ENCODE results near the gene ETFB. TPM values are rescaled to one million over a fixed set of nuclear protein-coding genes. Genes with fewer than 3 reads are reported as not detected.

ETFB gene
- total and polyA plus RNA-seq, 10 of the 15 experiments (the other 5 are each of a cell fraction or from before 2014, with no cell fraction given), result 15.1 to 166 (median 87.8) TPM

DNA sequence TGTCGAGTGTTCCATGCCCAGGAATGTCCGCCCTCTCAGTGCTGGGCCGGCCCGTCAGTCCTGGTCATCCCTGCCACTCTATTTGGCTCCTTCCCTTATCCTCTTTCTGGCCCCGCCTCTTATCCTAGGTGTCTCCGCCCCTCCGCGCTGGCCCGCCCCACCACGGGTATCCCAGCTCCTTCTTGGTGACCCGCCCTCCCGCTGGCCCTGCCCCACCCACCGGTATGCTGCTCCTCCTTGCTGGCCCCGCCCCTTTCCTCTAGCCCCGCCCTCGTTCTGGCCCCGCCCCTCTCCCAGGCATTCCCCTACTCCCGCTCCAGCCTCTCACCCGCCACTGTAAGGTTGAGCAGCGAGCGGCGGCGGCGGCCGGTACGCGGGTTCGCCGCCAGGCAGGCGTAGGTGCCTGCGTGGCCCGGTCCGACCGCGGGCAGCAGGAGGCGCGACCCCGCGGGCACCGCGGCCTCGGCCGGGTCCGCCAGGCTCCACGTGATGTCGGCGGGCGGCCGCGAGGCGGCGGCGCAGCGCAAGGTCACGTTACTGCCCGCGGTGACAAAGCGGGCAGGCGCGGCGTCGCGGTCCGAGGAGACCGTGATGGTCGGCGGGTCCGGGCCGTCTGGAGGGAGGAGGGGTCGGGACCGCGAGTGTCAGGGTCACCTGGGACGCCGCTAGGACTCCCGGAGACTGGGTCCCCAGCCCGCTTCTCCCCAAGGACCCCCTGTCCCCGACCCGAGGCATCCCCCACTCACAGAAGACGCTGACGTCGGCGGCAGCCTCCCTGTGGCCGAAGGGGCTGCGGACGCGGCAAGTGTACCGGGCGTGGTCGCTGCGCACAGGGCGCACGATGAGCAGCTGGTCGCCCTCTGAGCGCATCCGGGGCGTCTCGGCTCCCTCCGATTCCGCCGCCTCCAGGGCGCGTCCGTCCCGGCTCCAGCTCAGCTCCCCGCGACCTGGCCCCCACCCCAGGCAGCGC lies 26.2 kb downstream of the ETFB start (continued):
- TF ChIP-seq EP300 (IDR thresholded peaks at IDR 0.05; ENCODE audit: borderline replicate concordance in 1 of 2, control insufficient read depth in 1 of 2, low read depth in 2 of 2, low read length in 2 of 2) (no peak), HDGF (IDR thresholded peaks at IDR 0.05) (peak; percentile 63; the same call in 1 of the 2 replicates), IRF4 (IDR thresholded peaks at IDR 0.05; ENCODE audit: low read depth, low read length) (no peak), MYB (IDR thresholded peaks at IDR 0.05; ENCODE audit: borderline replicate concordance, low read depth, low read length) (no peak), ZNF274 (IDR thresholded peaks at IDR 0.05; ENCODE audit: insufficient read depth, insufficient read length) (no peak), TCF12 (IDR thresholded peaks at IDR 0.05; ENCODE audit: low read depth, low read length) (no peak), NR2C1 (IDR thresholded peaks at IDR 0.05) (peak; percentile 44; the same call in 1 of the 2 replicates), TARDBP (IDR thresholded peaks at IDR 0.05; ENCODE audit: borderline replicate concordance) (no peak), CBFB (IDR thresholded peaks at IDR 0.05; ENCODE audit: low read depth) (no peak), ZSCAN29 (IDR thresholded peaks at IDR 0.05) (peak; percentile 58; the same call in 1 of the 2 replicates), KLF5 (IDR thresholded peaks at IDR 0.05; ENCODE audit: partially characterized antibody) (peak; percentile 41), PAX5 (IDR thresholded peaks at IDR 0.05; ENCODE audit: borderline replicate concordance, low read depth, low read length) (0 out of 2 replicates have a peak, but pooled peaks have one; percentile 26), ZZZ3 (IDR thresholded peaks at IDR 0.05; ENCODE audit: control insufficient read depth, insufficient read length, low read depth) (no peak), MYC (IDR thresholded peaks at IDR 0.05; ENCODE audit: insufficient read depth, insufficient read length, insufficient replicate concordance, low read length, severe bottlenecking) (no peak), ZNF622 (IDR thresholded peaks at IDR 0.05) (no peak), POLR2AphosphoS2 (IDR thresholded peaks at IDR 0.05; ENCODE audit: low read depth, low read length) (no peak), NR2C2 (IDR thresholded peaks at IDR 0.05; ENCODE audit: borderline replicate concordance, control insufficient read depth, insufficient read length, low read depth) (no peak), ZNF207 (IDR thresholded peaks at IDR 0.05; ENCODE audit: borderline replicate concordance) (no peak), ESRRA (IDR thresholded peaks at IDR 0.05; ENCODE audit: low read length) (no peak), SUZ12 (IDR thresholded peaks at IDR 0.05; ENCODE audit: unreplicated experiment) (no peak), ZNF24 (IDR thresholded peaks at IDR 0.05) (0 out of 2 replicates have a peak, but pooled peaks have one; percentile 20)
- TF ChIP-seq, protein P1, sequence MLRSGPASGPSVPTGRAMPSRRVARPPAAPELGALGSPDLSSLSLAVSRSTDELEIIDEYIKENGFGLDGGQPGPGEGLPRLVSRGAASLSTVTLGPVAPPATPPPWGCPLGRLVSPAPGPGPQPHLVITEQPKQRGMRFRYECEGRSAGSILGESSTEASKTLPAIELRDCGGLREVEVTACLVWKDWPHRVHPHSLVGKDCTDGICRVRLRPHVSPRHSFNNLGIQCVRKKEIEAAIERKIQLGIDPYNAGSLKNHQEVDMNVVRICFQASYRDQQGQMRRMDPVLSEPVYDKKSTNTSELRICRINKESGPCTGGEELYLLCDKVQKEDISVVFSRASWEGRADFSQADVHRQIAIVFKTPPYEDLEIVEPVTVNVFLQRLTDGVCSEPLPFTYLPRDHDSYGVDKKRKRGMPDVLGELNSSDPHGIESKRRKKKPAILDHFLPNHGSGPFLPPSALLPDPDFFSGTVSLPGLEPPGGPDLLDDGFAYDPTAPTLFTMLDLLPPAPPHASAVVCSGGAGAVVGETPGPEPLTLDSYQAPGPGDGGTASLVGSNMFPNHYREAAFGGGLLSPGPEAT (IDR thresholded peaks at IDR 0.05; ENCODE audit: low read depth), result no peak
- TF ChIP-seq, protein P2, sequence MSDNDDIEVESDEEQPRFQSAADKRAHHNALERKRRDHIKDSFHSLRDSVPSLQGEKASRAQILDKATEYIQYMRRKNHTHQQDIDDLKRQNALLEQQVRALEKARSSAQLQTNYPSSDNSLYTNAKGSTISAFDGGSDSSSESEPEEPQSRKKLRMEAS (IDR thresholded peaks at IDR 0.05; ENCODE audit: low read depth, low read length), result peak; percentile 88
- TF ChIP-seq, protein P3, sequence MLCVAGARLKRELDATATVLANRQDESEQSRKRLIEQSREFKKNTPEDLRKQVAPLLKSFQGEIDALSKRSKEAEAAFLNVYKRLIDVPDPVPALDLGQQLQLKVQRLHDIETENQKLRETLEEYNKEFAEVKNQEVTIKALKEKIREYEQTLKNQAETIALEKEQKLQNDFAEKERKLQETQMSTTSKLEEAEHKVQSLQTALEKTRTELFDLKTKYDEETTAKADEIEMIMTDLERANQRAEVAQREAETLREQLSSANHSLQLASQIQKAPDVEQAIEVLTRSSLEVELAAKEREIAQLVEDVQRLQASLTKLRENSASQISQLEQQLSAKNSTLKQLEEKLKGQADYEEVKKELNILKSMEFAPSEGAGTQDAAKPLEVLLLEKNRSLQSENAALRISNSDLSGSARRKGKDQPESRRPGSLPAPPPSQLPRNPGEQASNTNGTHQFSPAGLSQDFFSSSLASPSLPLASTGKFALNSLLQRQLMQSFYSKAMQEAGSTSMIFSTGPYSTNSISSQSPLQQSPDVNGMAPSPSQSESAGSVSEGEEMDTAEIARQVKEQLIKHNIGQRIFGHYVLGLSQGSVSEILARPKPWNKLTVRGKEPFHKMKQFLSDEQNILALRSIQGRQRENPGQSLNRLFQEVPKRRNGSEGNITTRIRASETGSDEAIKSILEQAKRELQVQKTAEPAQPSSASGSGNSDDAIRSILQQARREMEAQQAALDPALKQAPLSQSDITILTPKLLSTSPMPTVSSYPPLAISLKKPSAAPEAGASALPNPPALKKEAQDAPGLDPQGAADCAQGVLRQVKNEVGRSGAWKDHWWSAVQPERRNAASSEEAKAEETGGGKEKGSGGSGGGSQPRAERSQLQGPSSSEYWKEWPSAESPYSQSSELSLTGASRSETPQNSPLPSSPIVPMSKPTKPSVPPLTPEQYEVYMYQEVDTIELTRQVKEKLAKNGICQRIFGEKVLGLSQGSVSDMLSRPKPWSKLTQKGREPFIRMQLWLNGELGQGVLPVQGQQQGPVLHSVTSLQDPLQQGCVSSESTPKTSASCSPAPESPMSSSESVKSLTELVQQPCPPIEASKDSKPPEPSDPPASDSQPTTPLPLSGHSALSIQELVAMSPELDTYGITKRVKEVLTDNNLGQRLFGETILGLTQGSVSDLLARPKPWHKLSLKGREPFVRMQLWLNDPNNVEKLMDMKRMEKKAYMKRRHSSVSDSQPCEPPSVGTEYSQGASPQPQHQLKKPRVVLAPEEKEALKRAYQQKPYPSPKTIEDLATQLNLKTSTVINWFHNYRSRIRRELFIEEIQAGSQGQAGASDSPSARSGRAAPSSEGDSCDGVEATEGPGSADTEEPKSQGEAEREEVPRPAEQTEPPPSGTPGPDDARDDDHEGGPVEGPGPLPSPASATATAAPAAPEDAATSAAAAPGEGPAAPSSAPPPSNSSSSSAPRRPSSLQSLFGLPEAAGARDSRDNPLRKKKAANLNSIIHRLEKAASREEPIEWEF (IDR thresholded peaks at IDR 0.05; ENCODE audit: insufficient replicate concordance, low read depth, low read length), result no peak
